ENCODE data around the gene FGF1.
A peak's percentile ranks its signal among the peaks of the same experiment; 100 is the strongest.

The FGF1 gene

DNA sequence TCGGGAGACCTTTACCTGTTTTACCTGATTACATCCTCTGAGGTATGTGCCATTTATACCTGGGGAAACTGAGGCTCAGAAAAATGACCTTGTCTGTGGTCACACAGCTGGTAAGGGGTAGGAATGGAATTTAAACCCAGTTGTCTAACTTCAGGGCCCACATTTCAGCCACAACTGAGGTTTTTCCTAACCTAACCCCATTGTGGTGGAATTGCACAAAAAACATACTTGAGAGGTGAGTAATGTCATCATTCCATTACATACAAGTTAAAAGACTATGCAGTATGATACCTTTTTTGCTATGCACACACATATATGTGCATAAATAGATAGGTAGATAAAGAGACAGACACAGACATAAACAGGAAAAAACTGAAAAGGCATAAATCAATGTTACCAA lies 14.1 kb downstream of the FGF1 start:
- TF ChIP-seq, protein P1, sequence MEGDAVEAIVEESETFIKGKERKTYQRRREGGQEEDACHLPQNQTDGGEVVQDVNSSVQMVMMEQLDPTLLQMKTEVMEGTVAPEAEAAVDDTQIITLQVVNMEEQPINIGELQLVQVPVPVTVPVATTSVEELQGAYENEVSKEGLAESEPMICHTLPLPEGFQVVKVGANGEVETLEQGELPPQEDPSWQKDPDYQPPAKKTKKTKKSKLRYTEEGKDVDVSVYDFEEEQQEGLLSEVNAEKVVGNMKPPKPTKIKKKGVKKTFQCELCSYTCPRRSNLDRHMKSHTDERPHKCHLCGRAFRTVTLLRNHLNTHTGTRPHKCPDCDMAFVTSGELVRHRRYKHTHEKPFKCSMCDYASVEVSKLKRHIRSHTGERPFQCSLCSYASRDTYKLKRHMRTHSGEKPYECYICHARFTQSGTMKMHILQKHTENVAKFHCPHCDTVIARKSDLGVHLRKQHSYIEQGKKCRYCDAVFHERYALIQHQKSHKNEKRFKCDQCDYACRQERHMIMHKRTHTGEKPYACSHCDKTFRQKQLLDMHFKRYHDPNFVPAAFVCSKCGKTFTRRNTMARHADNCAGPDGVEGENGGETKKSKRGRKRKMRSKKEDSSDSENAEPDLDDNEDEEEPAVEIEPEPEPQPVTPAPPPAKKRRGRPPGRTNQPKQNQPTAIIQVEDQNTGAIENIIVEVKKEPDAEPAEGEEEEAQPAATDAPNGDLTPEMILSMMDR (IDR thresholded peaks at IDR 0.05), result no peak
- DNase-seq (ENCODE audit: low spot score), result no peak
- H3K27ac ChIP-seq, result peak overlapping the region in 1 of 2 donors; percentile 35

DNA sequence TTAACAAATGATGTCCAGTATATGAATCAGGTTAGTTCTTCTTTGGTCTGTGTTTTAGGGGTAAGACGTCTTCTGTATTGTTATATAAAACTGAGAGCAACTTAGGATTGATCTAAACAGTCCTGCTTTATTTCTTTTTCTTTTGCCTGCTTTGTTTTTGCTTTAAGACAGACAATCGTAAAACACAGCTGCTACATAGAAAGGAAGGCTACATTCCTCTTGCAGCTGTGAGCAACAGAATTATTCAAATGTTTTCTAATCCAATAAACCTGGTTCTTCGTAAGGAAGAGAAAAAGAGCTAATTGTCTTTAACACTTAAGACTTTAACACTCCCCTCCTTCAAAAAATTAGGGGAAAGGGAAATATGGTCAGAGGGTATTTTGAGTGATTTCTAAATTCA lies 14.6 kb downstream of the FGF1 start:
- TF ChIP-seq, protein P1 (IDR thresholded peaks at IDR 0.05), result no peak
- no peak overlapping the region for H3K4me3 ChIP-seq
- peak overlapping the region in 1 of 2 donors; percentile 35 for H3K27ac ChIP-seq

More for the DNA sequence above, 14.1 kb downstream of the FGF1 start:
- no peak overlapping the region for H3K4me3 ChIP-seq

DNA sequence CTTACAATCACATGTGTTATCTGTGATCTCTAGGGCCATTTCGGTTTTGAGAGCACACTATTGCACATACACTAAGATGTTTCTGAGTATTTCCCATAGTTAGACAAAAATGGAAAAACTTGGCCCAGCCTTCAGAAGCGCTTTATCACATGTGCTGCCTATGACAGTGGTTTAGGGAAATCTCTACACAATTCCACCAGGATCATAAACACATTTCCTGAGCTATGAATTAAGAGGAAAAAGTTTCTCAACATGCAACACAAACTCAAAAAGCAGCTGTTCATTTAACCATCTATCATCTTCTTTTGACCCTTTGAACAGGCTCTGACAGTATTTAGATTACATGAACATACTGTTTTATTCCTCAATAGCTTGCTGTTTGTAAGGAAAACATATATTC lies 15.1 kb downstream of the FGF1 start:
- DNase-seq (ENCODE audit: low spot score), result no peak
- peak overlapping the region in 1 of 2 donors; percentile 1 for H3K27ac ChIP-seq

More for the DNA sequence above, 14.6 kb downstream of the FGF1 start:
- no peak for DNase-seq (ENCODE audit: low spot score)

DNA sequence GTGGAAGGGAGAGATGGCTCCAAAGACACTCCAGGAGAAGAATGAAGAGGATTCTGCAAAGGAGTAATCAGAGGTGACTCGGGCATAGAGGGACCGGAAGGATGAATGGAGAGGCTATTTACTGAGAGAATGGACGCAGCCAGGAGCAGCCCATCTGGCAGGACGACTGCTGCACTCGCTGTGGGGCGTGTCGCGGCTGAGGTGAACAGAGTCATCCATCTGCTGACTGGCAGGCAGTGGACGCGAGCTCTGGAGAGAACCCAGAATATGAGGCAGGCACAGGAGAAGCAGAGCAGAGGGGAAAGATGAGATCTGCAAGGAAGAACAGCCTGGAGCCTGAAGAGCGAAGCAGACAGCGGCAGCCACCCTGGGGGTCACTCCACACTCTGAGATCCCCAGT lies 16.4 kb downstream of the FGF1 start:
- no peak for DNase-seq (ENCODE audit: low spot score)
- Histone ChIP-seq H3K27ac (peak overlapping the region in 1 of 2 donors; percentile 43), H3K4me3 (no peak overlapping the region)
- TF ChIP-seq, protein P1 (IDR thresholded peaks at IDR 0.05), result no peak

More for the DNA sequence above, 15.1 kb downstream of the FGF1 start:
- no peak overlapping the region for H3K4me3 ChIP-seq
- TF ChIP-seq, protein P1 (IDR thresholded peaks at IDR 0.05), result no peak

DNA sequence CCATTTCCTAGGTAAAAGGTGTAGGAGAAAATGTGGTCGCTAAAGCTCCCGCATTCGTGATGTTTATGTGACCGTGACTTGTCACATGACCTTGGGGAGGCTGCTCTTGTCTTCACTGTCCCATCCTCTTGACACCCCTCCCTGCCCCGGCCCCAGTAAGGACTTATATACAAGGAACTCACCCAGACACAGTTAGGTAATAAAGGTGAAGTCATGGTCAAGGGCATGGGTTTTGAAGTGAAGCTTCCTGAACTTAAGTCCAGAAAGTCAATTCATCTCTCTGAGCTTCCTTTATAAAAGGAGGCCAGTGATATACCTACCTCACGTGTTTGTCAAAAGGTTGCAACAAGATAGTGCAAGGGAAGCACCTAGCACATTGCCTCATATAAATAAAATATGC lies 17.6 kb downstream of the FGF1 start:
- TF ChIP-seq, protein P1 (IDR thresholded peaks at IDR 0.05), result no peak
- no peak for DNase-seq (ENCODE audit: low spot score)
- Histone ChIP-seq H3K4me3 (no peak overlapping the region), H3K27ac (no peak overlapping the region)

DNA sequence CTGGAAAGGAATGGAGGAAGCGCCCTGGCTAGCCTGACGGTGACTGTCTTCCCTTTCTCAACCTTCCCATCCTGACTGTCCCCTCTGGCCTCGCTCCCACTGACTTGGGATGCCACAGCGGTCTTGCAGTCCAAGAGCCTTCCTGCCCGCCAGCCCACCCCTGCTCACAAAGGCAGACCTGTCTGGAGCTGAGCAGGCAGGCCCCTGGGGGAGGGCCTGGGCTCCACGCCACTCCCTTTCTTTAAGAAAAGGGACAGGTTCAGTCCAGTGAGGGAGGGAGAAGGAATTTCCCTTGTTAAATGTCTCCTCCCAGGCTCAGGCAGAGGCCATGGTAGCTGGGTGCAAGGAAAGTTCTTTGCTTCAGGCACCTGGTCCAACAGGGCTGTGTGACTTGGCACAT lies 18.1 kb downstream of the FGF1 start:
- TF ChIP-seq, protein P1 (IDR thresholded peaks at IDR 0.05), result no peak
- no peak for DNase-seq (ENCODE audit: low spot score)
- peak overlapping the region in 1 of 2 donors; percentile 19 for H3K27ac ChIP-seq
- no peak overlapping the region for H3K4me3 ChIP-seq

DNA sequence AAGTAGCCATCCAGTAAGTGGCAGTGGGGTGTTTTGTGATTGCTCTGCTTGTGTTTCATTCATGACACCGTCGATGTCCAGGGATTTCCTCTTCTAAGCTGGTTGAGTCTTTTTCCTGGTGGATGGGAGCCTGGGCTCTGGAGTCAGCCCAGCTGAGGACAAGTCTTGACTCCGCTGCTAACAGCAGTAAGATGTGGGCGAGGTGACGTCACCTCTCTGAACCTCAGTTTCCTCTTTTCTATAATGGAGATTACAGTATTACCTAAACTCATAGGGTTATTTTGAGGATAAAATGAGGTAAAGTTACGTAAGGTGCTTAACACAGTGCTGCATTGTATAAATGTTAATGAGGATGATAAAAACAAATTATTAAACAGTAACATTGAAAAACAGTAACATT lies 21.3 kb downstream of the FGF1 start:
- peak; percentile 7 for DNase-seq (ENCODE audit: low spot score)
- no peak overlapping the region for H3K4me3 ChIP-seq
- no peak overlapping the region for H3K27ac ChIP-seq
- TF ChIP-seq, protein P1 (IDR thresholded peaks at IDR 0.05), result no peak
